ENCODE data around the gene KRTAP12-1. TPM values are rescaled to one million over a fixed set of nuclear protein-coding genes. Genes with fewer than 3 reads are reported as not detected.
A peak's percentile ranks its signal among the peaks of the same experiment; 100 is the strongest.
"Not testable (repeated sequence)": the region's sequence is repeated elsewhere in the genome, so short reads cannot be mapped to it uniquely, and the experiment has no call there.

Gene KRTAP12-1
- total RNA-seq, 1 donor from 2014 or later = not detected

- no peak for DNase-seq (ENCODE audit: low spot score, unreplicated experiment)
These were observed 9.7 kb upstream of the KRTAP12-1 start for GRCh38 chr21:44691686-44692085.

GRCh38 chr21:44689740-44690139, 7.8 kb upstream of the KRTAP12-1 start:
- H3K4me3 Mint-ChIP-seq (ENCODE audit: low read depth); H3K27ac Mint-ChIP-seq; H3K36me3 Mint-ChIP-seq (ENCODE audit: insufficient read depth); DNase-seq (ENCODE audit: low spot score, unreplicated experiment): not testable (repeated sequence)
- Mint-ChIP-seq H3K9me3 (ENCODE audit: low read depth) (peaks cover 23% of the 10 kb centered on the region), H3K27me3 (peaks cover 36% of the 10 kb centered on the region), H3K4me1 (ENCODE audit: low read depth) (peaks cover 17% of the 10 kb centered on the region)

More at GRCh38 chr21:44691686-44692085, 9.7 kb upstream of the KRTAP12-1 start:
- no peak overlapping the region for H3K27ac Mint-ChIP-seq
- no peak overlapping the region for H3K4me3 Mint-ChIP-seq (ENCODE audit: low read depth)
- peaks cover 2% of the 10 kb centered on the region for H3K36me3 Mint-ChIP-seq (ENCODE audit: insufficient read depth)
- peaks cover 43% of the 10 kb centered on the region for H3K27me3 Mint-ChIP-seq
- no peak for TF ChIP-seq CTCF (IDR thresholded peaks at IDR 0.05; ENCODE audit: unreplicated experiment)
- peaks cover 12% of the 10 kb centered on the region for H3K4me1 Mint-ChIP-seq (ENCODE audit: low read depth)
- H3K9me3 Mint-ChIP-seq (ENCODE audit: low read depth) = peaks cover 23% of the 10 kb centered on the region

GRCh38 chr21:44687671-44688070, 5.7 kb upstream of the KRTAP12-1 start:
- H3K27me3 Mint-ChIP-seq = peaks cover 49% of the 10 kb centered on the region
- H3K4me1 Mint-ChIP-seq (ENCODE audit: low read depth) = peaks cover 17% of the 10 kb centered on the region
- TF ChIP-seq CTCF (IDR thresholded peaks at IDR 0.05; ENCODE audit: unreplicated experiment) = no peak
- no peak for DNase-seq (ENCODE audit: low spot score, unreplicated experiment)
- peaks cover 8% of the 10 kb centered on the region for H3K9me3 Mint-ChIP-seq (ENCODE audit: low read depth)
- no peaks in the 10 kb centered on the region for H3K36me3 Mint-ChIP-seq (ENCODE audit: insufficient read depth)
- H3K4me3 Mint-ChIP-seq (ENCODE audit: low read depth) = no peak overlapping the region
- no peak overlapping the region for H3K27ac Mint-ChIP-seq

GRCh38 chr21:44686843-44687561, 5.0 kb upstream of the KRTAP12-1 start:
- no peak for TF ChIP-seq CTCF (IDR thresholded peaks at IDR 0.05; ENCODE audit: unreplicated experiment)
- peaks cover 17% of the 10 kb centered on the region for H3K4me1 Mint-ChIP-seq (ENCODE audit: low read depth)
- peaks cover 56% of the 10 kb centered on the region for H3K27me3 Mint-ChIP-seq
- H3K36me3 Mint-ChIP-seq (ENCODE audit: insufficient read depth) = no peaks in the 10 kb centered on the region
- no peak for DNase-seq (ENCODE audit: low spot score, unreplicated experiment)
- H3K4me3 Mint-ChIP-seq (ENCODE audit: low read depth) = no peak overlapping the region
- H3K9me3 Mint-ChIP-seq (ENCODE audit: low read depth) = peaks cover 4% of the 10 kb centered on the region
- peak overlapping the region; percentile 84 for H3K27ac Mint-ChIP-seq

- Mint-ChIP-seq H3K4me1 (ENCODE audit: low read depth) (peaks cover 17% of the 10 kb centered on the region), H3K9me3 (ENCODE audit: low read depth) (no peaks in the 10 kb centered on the region), H3K27ac (peak overlapping the region; percentile 33), H3K4me3 (ENCODE audit: low read depth) (no peak overlapping the region), H3K36me3 (ENCODE audit: insufficient read depth) (no peaks in the 10 kb centered on the region), H3K27me3 (peaks cover 59% of the 10 kb centered on the region)
- TF ChIP-seq CTCF (IDR thresholded peaks at IDR 0.05; ENCODE audit: unreplicated experiment) = peak; percentile 32
- no peak for DNase-seq (ENCODE audit: low spot score, unreplicated experiment)
These were observed 4.2 kb upstream of the KRTAP12-1 start for GRCh38 chr21:44686000-44686781.

- Mint-ChIP-seq H3K4me1 (ENCODE audit: low read depth) (peaks cover 17% of the 10 kb centered on the region), H3K27me3 (peaks cover 62% of the 10 kb centered on the region)
- H3K9me3 Mint-ChIP-seq (ENCODE audit: low read depth); DNase-seq (ENCODE audit: low spot score, unreplicated experiment); H3K4me3 Mint-ChIP-seq (ENCODE audit: low read depth); H3K27ac Mint-ChIP-seq; H3K36me3 Mint-ChIP-seq (ENCODE audit: insufficient read depth): not testable (repeated sequence)
These were observed 3.1 kb upstream of the KRTAP12-1 start for GRCh38 chr21:44685050-44685449.
